ENCODE measurements around the gene TGFA.

DNA sequence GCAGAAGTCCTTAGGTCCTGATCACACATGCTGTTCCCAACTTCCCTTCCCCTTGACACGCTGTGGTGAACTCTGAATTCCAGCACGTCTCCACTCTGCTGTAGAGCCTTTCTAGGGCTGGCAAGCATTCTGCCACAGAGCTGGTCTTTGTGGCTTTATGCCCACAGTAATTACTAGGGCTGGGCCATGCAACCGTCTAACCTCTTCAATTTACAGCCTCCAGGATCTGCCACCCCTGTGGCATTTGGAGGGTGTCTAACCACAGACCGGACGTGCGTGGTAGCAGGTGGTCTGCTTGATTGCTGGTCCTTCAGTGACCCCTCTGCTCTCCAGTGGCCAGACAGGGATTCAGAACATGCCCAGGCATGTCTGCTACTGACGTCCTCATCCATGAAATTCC, 43.1 kb upstream of the TGFA start:
- TF ChIP-seq, protein P1, sequence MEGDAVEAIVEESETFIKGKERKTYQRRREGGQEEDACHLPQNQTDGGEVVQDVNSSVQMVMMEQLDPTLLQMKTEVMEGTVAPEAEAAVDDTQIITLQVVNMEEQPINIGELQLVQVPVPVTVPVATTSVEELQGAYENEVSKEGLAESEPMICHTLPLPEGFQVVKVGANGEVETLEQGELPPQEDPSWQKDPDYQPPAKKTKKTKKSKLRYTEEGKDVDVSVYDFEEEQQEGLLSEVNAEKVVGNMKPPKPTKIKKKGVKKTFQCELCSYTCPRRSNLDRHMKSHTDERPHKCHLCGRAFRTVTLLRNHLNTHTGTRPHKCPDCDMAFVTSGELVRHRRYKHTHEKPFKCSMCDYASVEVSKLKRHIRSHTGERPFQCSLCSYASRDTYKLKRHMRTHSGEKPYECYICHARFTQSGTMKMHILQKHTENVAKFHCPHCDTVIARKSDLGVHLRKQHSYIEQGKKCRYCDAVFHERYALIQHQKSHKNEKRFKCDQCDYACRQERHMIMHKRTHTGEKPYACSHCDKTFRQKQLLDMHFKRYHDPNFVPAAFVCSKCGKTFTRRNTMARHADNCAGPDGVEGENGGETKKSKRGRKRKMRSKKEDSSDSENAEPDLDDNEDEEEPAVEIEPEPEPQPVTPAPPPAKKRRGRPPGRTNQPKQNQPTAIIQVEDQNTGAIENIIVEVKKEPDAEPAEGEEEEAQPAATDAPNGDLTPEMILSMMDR (IDR thresholded peaks at IDR 0.05; ENCODE audit: insufficient read depth, low read depth, low read length), result no peak
- no peak for TF ChIP-seq EZH2 (IDR thresholded peaks at IDR 0.05; ENCODE audit: insufficient read depth, low read length)

Measured in astrocyte (in vitro differentiated cells and primary cell).